ENCODE measurements around the gene POLR2F.

GRCh38 chr22:37954686-37955085, 1.2 kb downstream of the POLR2F start:
- no peak for TF ChIP-seq POLR2A (IDR thresholded peaks at IDR 0.05)
- no peak for TF ChIP-seq CTCF (IDR thresholded peaks at IDR 0.05)
